Measurements from ENCODE around the gene PPFIA4. TPM values are rescaled to one million over a fixed set of nuclear protein-coding genes. Genes with fewer than 3 reads are reported as not detected.

The PPFIA4 gene
- total RNA-seq, 1 donor from 2014 or later, result 9.1 TPM

- Histone ChIP-seq H2AFZ (ENCODE audit: low read depth, low read length) (no peak overlapping the region), H3K27ac (ENCODE audit: low read depth, low read length) (no peak overlapping the region), H3K4me3 (ENCODE audit: insufficient read depth, low read depth, low read length) (no peak overlapping the region), H3K9ac (ENCODE audit: low read length) (no peak overlapping the region), H3K4me2 (ENCODE audit: low read length) (no peak overlapping the region), H3K4me1 (ENCODE audit: insufficient read depth, low read length) (peaks cover 12% of the 10 kb centered on the region), H3K9me3 (ENCODE audit: insufficient read depth, low read depth, low read length) (no peaks in the 10 kb centered on the region), H3K79me2 (ENCODE audit: insufficient read depth, low read length) (no peaks in the 10 kb centered on the region), H4K20me1 (ENCODE audit: insufficient read depth, low read length) (peaks cover 4% of the 10 kb centered on the region), H3K36me3 (ENCODE audit: insufficient read depth, low read length) (no peaks in the 10 kb centered on the region), H3K27me3 (ENCODE audit: insufficient read depth, low read length) (no peaks in the 10 kb centered on the region)
- H3K27me3 Mint-ChIP-seq (ENCODE audit: low read depth, unreplicated experiment), result peaks cover 31% of the 10 kb centered on the region
- no peak overlapping the region for H3K27ac Mint-ChIP-seq (ENCODE audit: unreplicated experiment)
- H3K36me3 Mint-ChIP-seq (ENCODE audit: low read depth, unreplicated experiment), result peaks cover 35% of the 10 kb centered on the region
- H3K4me1 Mint-ChIP-seq (ENCODE audit: low read depth, unreplicated experiment), result peaks cover 24% of the 10 kb centered on the region
- no peak for FAIRE-seq
- DNase-seq (ENCODE audit: low read depth), result no peak
- H3K4me3 Mint-ChIP-seq (ENCODE audit: unreplicated experiment), result no peak overlapping the region
- H3K9me3 Mint-ChIP-seq (ENCODE audit: unreplicated experiment), result no peaks in the 10 kb centered on the region
- no peak for TF ChIP-seq CTCF (IDR thresholded peaks at IDR 0.05; ENCODE audit: insufficient read depth, low read depth, low read length)
- no peak for TF ChIP-seq EZH2 (IDR thresholded peaks at IDR 0.05; ENCODE audit: insufficient read depth, low read length)
Observed at GRCh38 chr1:203043830-203044545, 17.7 kb downstream of the PPFIA4 start.

GRCh38 chr1:203044546-203045250, 18.4 kb downstream of the PPFIA4 start:
- Histone ChIP-seq H3K4me1 (ENCODE audit: insufficient read depth, low read length) (peaks cover 12% of the 10 kb centered on the region), H3K27ac (ENCODE audit: low read depth, low read length) (no peak overlapping the region), H3K79me2 (ENCODE audit: insufficient read depth, low read length) (no peaks in the 10 kb centered on the region), H3K36me3 (ENCODE audit: insufficient read depth, low read length) (no peaks in the 10 kb centered on the region), H4K20me1 (ENCODE audit: insufficient read depth, low read length) (peaks cover 3% of the 10 kb centered on the region), H3K4me2 (ENCODE audit: low read length) (no peak overlapping the region), H3K27me3 (ENCODE audit: insufficient read depth, low read length) (no peaks in the 10 kb centered on the region), H2AFZ (ENCODE audit: low read depth, low read length) (no peak overlapping the region), H3K4me3 (ENCODE audit: insufficient read depth, low read depth, low read length) (no peak overlapping the region), H3K9me3 (ENCODE audit: insufficient read depth, low read depth, low read length) (no peaks in the 10 kb centered on the region), H3K9ac (ENCODE audit: low read length) (no peak overlapping the region)
- no peak for DNase-seq (ENCODE audit: low read depth)
- Mint-ChIP-seq H3K9me3 (ENCODE audit: unreplicated experiment) (no peaks in the 10 kb centered on the region), H3K4me1 (ENCODE audit: low read depth, unreplicated experiment) (peaks cover 18% of the 10 kb centered on the region), H3K27ac (ENCODE audit: unreplicated experiment) (no peak overlapping the region), H3K4me3 (ENCODE audit: unreplicated experiment) (no peak overlapping the region), H3K27me3 (ENCODE audit: low read depth, unreplicated experiment) (peaks cover 27% of the 10 kb centered on the region), H3K36me3 (ENCODE audit: low read depth, unreplicated experiment) (peaks cover 31% of the 10 kb centered on the region)
- TF ChIP-seq CTCF (IDR thresholded peaks at IDR 0.05; ENCODE audit: insufficient read depth, low read depth, low read length) (no peak), EZH2 (IDR thresholded peaks at IDR 0.05; ENCODE audit: insufficient read depth, low read length) (no peak)
- no peak for FAIRE-seq

- FAIRE-seq (no peak), DNase-seq (ENCODE audit: low read depth) (no peak)
- Histone ChIP-seq H3K27me3 (ENCODE audit: insufficient read depth, low read length) (no peaks in the 10 kb centered on the region), H3K4me3 (ENCODE audit: insufficient read depth, low read depth, low read length) (no peak overlapping the region), H3K4me1 (ENCODE audit: insufficient read depth, low read length) (peaks cover 12% of the 10 kb centered on the region), H2AFZ (ENCODE audit: low read depth, low read length) (no peak overlapping the region), H4K20me1 (ENCODE audit: insufficient read depth, low read length) (no peaks in the 10 kb centered on the region), H3K9ac (ENCODE audit: low read length) (no peak overlapping the region), H3K9me3 (ENCODE audit: insufficient read depth, low read depth, low read length) (no peaks in the 10 kb centered on the region), H3K36me3 (ENCODE audit: insufficient read depth, low read length) (no peaks in the 10 kb centered on the region), H3K79me2 (ENCODE audit: insufficient read depth, low read length) (no peaks in the 10 kb centered on the region), H3K4me2 (ENCODE audit: low read length) (no peak overlapping the region), H3K27ac (ENCODE audit: low read depth, low read length) (no peak overlapping the region)
- Mint-ChIP-seq H3K4me1 (ENCODE audit: low read depth, unreplicated experiment) (peaks cover 18% of the 10 kb centered on the region), H3K27ac (ENCODE audit: unreplicated experiment) (no peak overlapping the region), H3K9me3 (ENCODE audit: unreplicated experiment) (no peaks in the 10 kb centered on the region), H3K27me3 (ENCODE audit: low read depth, unreplicated experiment) (peaks cover 27% of the 10 kb centered on the region), H3K4me3 (ENCODE audit: unreplicated experiment) (no peak overlapping the region), H3K36me3 (ENCODE audit: low read depth, unreplicated experiment) (peaks cover 36% of the 10 kb centered on the region)
- no peak for TF ChIP-seq EZH2 (IDR thresholded peaks at IDR 0.05; ENCODE audit: insufficient read depth, low read length)
- no peak for TF ChIP-seq CTCF (IDR thresholded peaks at IDR 0.05; ENCODE audit: insufficient read depth, low read depth, low read length)
Observed at GRCh38 chr1:203045336-203045735, 19.0 kb downstream of the PPFIA4 start.
